GM12878 (cell line): ENCODE data around the gene ATP1A3. TPM values are rescaled to one million over a fixed set of nuclear protein-coding genes. Genes with fewer than 3 reads are reported as not detected.

ENCODE experiments used
- ATAC-seq: fragments of 200-7000 bp; cut with Tn5 transposase; 3 replicates; pipeline ENCODE4 v1.9.1; 2020; ENCODE audit warnings: mild to moderate bottlenecking, moderate library complexity
- BruUV-seq: library from RNA; stranded (reverse); fragments of 400-500 nt; replicated peaks from 2 replicates; lab custom pipeline; 2021; lab: Mats Ljungman, UMichigan
- CTCF ChIA-PET: fragments of 300-600 bp; sonication (Branson Sonifier 250); formaldehyde crosslinking; extraction: SDS; loops from one replicate; lab custom pipeline; 2021; ENCODE audit warnings: inconsistent platforms; lab: Yijun Ruan, JAX
- POLR2A ChIA-PET: fragments of 350-600 bp; formaldehyde crosslinking; extraction: SDS; loops from one replicate; lab custom pipeline; 2021; ENCODE audit warnings: inconsistent platforms; lab: Charles Lee
- RAD21 ChIA-PET: fragments of 300-600 bp; sonication (Branson Sonifier 250); formaldehyde crosslinking; loops from one replicate; lab custom pipeline; 2023; ENCODE audit warnings: antibody characterized with exemption; ENCODE audit not compliant: unreplicated experiment; lab: Charles Lee
- SMC1A ChIA-PET: fragments of 300-600 bp; sonication (Branson Sonifier 250); formaldehyde crosslinking; loops from one replicate; lab custom pipeline; 2023; ENCODE audit not compliant: unreplicated experiment, uncharacterized antibody; lab: Charles Lee
- DNase-seq: peaks from one replicate; pipeline ENCODE4 v3.0.0-alpha.2; 2011; ENCODE audit warnings: low read depth, low spot score
- FAIRE-seq: peaks from 3 replicates; lab custom pipeline; 2011; peaks lifted over from hg19 to GRCh38; lab: Jason Lieb, UNC
- H2AFZ ChIP-seq: 2 replicates; pipeline ENCODE4 v1.6.0; 2011; ENCODE audit warnings: low read depth, low read length, control low read depth; ENCODE audit not compliant: control insufficient read depth
- H3K27ac ChIP-seq: 2 replicates; pipeline ENCODE4 v1.5.1; 2011; ENCODE audit warnings: control low read depth; ENCODE audit not compliant: control insufficient read depth, insufficient read depth
- H3K27me3 ChIP-seq, 2 experiments: replicated peaks in 1 of 2; 2 replicates each; pipeline versions ENCODE4 v1.6.0 to v1.6.1; 2011; ENCODE audit warnings: low read length in 1 of 2; ENCODE audit not compliant: control insufficient read depth in 2 of 2, insufficient read depth in 2 of 2
- H3K36me3 ChIP-seq, 2 experiments: 2 replicates each; pipeline ENCODE4 v1.5.1; 2011; ENCODE audit warnings: low read length in 1 of 2; ENCODE audit not compliant: control insufficient read depth in 2 of 2, insufficient read depth in 2 of 2
- H3K4me1 ChIP-seq: 2 replicates; pipeline ENCODE4 v1.6.1; 2011; ENCODE audit warnings: mild to moderate bottlenecking, low read length, moderate library complexity, mixed read lengths; ENCODE audit not compliant: control insufficient read depth, insufficient read depth
- H3K4me2 ChIP-seq: 2 replicates; pipeline ENCODE4 v1.6.0; 2011; ENCODE audit warnings: control low read depth; ENCODE audit not compliant: control insufficient read depth, insufficient read depth
- H3K4me3 ChIP-seq: fragments of 200-600 bp; sonication (generic); 2 replicates; pipeline ENCODE4 v1.5.1; 2016
- H3K79me2 ChIP-seq: 2 replicates; pipeline ENCODE4 v1.6.0; 2011; ENCODE audit warnings: low read length; ENCODE audit not compliant: control insufficient read depth, insufficient read depth
- H3K9ac ChIP-seq: 2 replicates; pipeline ENCODE4 v1.8.0; 2011; ENCODE audit warnings: low read length, control low read depth, mixed read lengths; ENCODE audit not compliant: control insufficient read depth, insufficient read depth
- H3K9me3 ChIP-seq: replicated peaks from 3 replicates; pipeline ENCODE4 v1.5.1; 2011; ENCODE audit warnings: mild to moderate bottlenecking, low read length; ENCODE audit not compliant: control insufficient read depth, insufficient read depth
- H4K20me1 ChIP-seq: 2 replicates; pipeline ENCODE4 v1.6.0; 2011; ENCODE audit not compliant: control insufficient read depth, insufficient read depth
- CREB1 ChIP-seq: IDR thresholded peaks from 2 replicates; pipeline ENCODE4 v1.6.1; 2012; ENCODE audit warnings: low read depth, mild to moderate bottlenecking, inconsistent platforms
- E4F1 ChIP-seq: fragments of 450-650 bp; IDR thresholded peaks from 2 replicates; pipeline ENCODE4 v1.6.1; 2018; ENCODE audit warnings: borderline replicate concordance, mild to moderate bottlenecking; ENCODE audit not compliant: partially characterized antibody
- EGR1 ChIP-seq, 2 experiments: IDR thresholded peaks; 1 replicate in 1 of 2; 2 replicates in 1 of 2; pipeline ENCODE4 v1.6.1; 2011 to 2012; ENCODE audit warnings: low read depth in 2 of 2, low read length in 2 of 2, borderline replicate concordance in 1 of 2, mild to moderate bottlenecking in 1 of 2, moderate library complexity in 1 of 2
- IRF3 ChIP-seq: fragments of 450-650 bp; IDR thresholded peaks from 2 replicates; pipeline ENCODE4 v1.6.1; 2014; ENCODE audit warnings: mild to moderate bottlenecking
- KAT2A ChIP-seq: conservative IDR thresholded peaks from 2 replicates; pipeline ENCODE4 v1.6.1; 2011; ENCODE audit warnings: low read depth, low read length; ENCODE audit not compliant: control insufficient read depth
- KLF5 ChIP-seq: fragments of 450-650 bp; IDR thresholded peaks from 2 replicates; pipeline ENCODE4 v1.6.1; 2014; ENCODE audit warnings: mild to moderate bottlenecking; ENCODE audit not compliant: partially characterized antibody
- MYB ChIP-seq: fragments of 150-350 bp; IDR thresholded peaks from 2 replicates; pipeline ENCODE4 v1.6.1; 2014; ENCODE audit warnings: mild to moderate bottlenecking, low read depth, low read length, borderline replicate concordance
- NFXL1 ChIP-seq: fragments of 450-650 bp; IDR thresholded peaks from 2 replicates; pipeline ENCODE4 v1.6.1; 2017; ENCODE audit warnings: antibody characterized with exemption, mild to moderate bottlenecking, borderline replicate concordance
- PBX3 ChIP-seq: IDR thresholded peaks from 2 replicates; pipeline ENCODE4 v1.6.1; 2011; ENCODE audit warnings: mild to moderate bottlenecking, low read depth, low read length, moderate library complexity; ENCODE audit not compliant: insufficient replicate concordance
- PML ChIP-seq: IDR thresholded peaks from 2 replicates; pipeline ENCODE4 v1.6.1; 2012; ENCODE audit warnings: low read length, inconsistent platforms
- RAD21 ChIP-seq: IDR thresholded peaks from 2 replicates; pipeline ENCODE4 v1.6.1; 2011; ENCODE audit warnings: mild to moderate bottlenecking, low read depth, low read length, moderate library complexity; ENCODE audit not compliant: insufficient read depth
- SUZ12 ChIP-seq: fragments of 200-600 bp; sonication (generic); IDR thresholded peaks from one replicate; pipeline ENCODE4 v1.6.1; 2018; ENCODE audit warnings: antibody characterized with exemption, mild to moderate bottlenecking; ENCODE audit not compliant: unreplicated experiment
- ZBTB40 ChIP-seq: fragments of 450-650 bp; IDR thresholded peaks from 2 replicates; pipeline ENCODE4 v1.6.1; 2016; ENCODE audit warnings: mild to moderate bottlenecking, moderate library complexity, borderline replicate concordance
- WGBS: methylation state at CpG from one replicate; pipeline ENCODE4 v1.1.6; 2016; ENCODE audit warnings: low lambda C conversion rate; ENCODE audit not compliant: insufficient replicate concordance, insufficient coverage; ENCODE audit errors: missing lambda C conversion rate; 5-methylcytosine and 5-hydroxymethylcytosine counted together
- in situ Hi-C: fragments of 300-500 bp; cut with MboI; formaldehyde crosslinking; loops from 9 replicates; pipeline ENCODE4 v1.14.3; 2018; ENCODE audit warnings: mixed read lengths
- intact Hi-C: fragments of 100-400 bp; cut with micrococcal nuclease; formaldehyde crosslinking; loops from one replicate; pipeline ENCODE4 v1.14.2; 2022; ENCODE audit not compliant: unreplicated experiment
- polyA plus RNA-seq, 11 experiments: library from polyadenylated mRNA; depleted of rRNA in 4 of 11; unstranded in 6 of 11; stranded (reverse) in 5 of 11; fragments of >200 nt; fragmentation: Nextera tagmentation in 4 of 11; fragmentation: Illumina TruSeq in 1 of 11; extraction: Ambion mirVana in 4 of 11; extraction: Trizol in 1 of 11; gene quantifications; 1 replicate in 1 of 11; 2 replicates in 10 of 11; pipeline versions ENCODE4 v1.2.1 to v1.2.3, GENCODE V29; 2011 to 2016; ENCODE audit warnings: inconsistent platforms in 2 of 11, missing spikeins in 2 of 11, low read depth in 1 of 11
- total RNA-seq, 4 experiments: library from RNA; depleted of rRNA in 3 of 4; stranded (reverse); fragments of >200 nt in 3 of 4; fragmentation: Illumina TruSeq in 1 of 4; extraction: Trizol in 1 of 4; gene quantifications; 2 replicates each; pipeline versions ENCODE4 v1.2.1 to v1.2.3, GENCODE V29; 2013 to 2021

Gene ATP1A3
- total and polyA plus RNA-seq, 10 of the 15 experiments (the other 5 are each of a cell fraction or from before 2014, with no cell fraction given) = 0.17 to 0.86 (median 0.32) TPM; not detected in 2

DNA sequence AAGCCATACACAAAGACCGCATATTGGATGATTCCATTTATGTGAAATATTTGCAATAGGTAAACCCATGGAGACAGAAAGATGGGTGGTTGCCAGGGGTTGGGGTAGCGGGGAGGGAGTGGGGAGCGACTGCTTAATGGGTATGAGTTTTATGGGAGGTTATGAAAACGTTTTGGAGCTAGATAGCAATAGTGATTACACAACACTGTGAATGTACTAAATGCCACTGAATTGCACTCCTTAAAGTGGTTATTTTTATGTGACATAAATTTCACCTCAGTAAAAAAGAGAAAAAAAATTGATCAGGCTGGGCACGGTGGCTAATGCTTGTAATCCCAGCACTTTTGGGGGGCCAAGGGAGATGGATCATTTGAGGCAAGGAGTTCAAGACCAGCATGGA, 39.4 kb upstream of the ATP1A3 start:
- Histone ChIP-seq H3K36me3 (no peaks in the 10 kb centered on the region), H3K27ac (no peak overlapping the region), H3K27me3 (peaks cover 0 to 2% of the 10 kb centered on the region in 2 experiments; a peak in 1 of 4 replicates), H3K9ac (no peak overlapping the region), H2AFZ (no peak overlapping the region), H3K4me2 (no peak overlapping the region), H4K20me1 (no peaks in the 10 kb centered on the region), H3K9me3 (no peaks in the 10 kb centered on the region), H3K4me3 (no peak overlapping the region), H3K79me2 (no peaks in the 10 kb centered on the region), H3K4me1 (no peaks in the 10 kb centered on the region)
- ChIA-PET RAD21 (no interaction called here), POLR2A (no interaction called here), SMC1A (no interaction called here), CTCF (no interaction called here)
- intact Hi-C loops = no loop called here
- no TSS peak for BruUV-seq
- DNase-seq (no peak), FAIRE-seq (no peak), ATAC-seq (no peak)
- 30% methylated on average over 5 of the region's 5 CpGs for WGBS
- in situ Hi-C loops = no loop called here
- TF ChIP-seq EGR1 (IDR thresholded peaks at IDR 0.05; ENCODE audit: borderline replicate concordance in 1 of 2, low read depth in 2 of 2, low read length in 2 of 2) (no peak), SUZ12 (no peak), NFXL1 (no peak), ZBTB40 (no peak), KLF5 (no peak), IRF3 (no peak), PML (no peak), KAT2A (no peak), E4F1 (no peak), RAD21 (no peak), MYB (no peak), CREB1 (no peak), PBX3 (no peak)
